UCSD-AML1 (cell line): Measurements from ENCODE around the gene CARD9.
A peak's percentile ranks its signal among the peaks of the same experiment; 100 is the strongest.
"Not testable (repeated sequence)": the region's sequence is repeated elsewhere in the genome, so short reads cannot be mapped to it uniquely, and the experiment has no call there.

Experiments used
- DNase-seq: peaks from one replicate; lab custom pipeline; 2025; ENCODE audit not compliant: unreplicated experiment; lab: John Stamatoyannopoulos, UW

The CARD9 gene

DNA sequence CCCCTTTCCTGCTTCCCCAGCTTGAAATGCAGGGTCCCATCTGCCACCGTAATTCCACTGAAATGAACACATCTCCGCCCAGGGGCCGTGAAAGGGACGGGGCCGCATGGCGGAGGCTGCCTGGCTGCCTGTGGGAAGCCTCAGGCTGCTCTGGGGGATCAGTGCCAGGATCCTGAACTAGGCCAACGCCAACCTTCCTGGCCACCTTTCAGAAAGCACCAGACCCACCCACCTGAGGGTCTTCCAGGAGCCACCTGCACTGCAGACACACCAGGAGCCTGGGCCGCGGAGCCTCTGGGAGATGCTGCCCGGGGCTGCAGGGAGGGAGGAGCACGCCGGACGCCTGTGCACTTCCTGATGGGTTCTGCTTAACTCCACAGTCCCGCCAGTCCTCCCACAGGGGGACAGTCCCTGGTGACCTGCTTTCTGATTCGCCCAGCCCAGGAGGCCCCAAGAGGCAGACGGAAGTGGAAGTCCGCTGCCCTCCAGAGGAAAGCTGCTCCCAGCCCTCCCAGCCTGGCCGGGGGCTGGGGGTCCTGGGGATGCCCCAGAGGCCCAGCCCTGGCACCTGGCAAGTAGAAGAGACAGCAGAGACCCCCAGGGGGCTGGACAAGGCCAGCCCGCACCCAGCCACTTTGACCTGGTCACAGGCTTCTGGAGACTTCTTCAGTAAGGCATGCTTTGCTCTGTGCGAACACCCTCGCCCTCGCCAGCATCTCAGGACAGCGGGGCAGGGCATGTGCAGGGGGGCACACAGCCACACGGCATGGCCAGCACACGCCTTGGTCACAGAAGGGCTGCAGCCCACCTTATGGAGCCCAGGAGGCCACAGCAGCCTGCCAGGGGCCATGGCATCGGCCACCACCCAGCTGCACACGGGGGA is at the start of gene CARD9:
CARD9 (minus strand) TSS at position 370 of the 883 bp plus-strand sequence. CDS start 1,591 bp downstream, outside the sequence.
- DNase-seq = peak; percentile 80

DNA sequence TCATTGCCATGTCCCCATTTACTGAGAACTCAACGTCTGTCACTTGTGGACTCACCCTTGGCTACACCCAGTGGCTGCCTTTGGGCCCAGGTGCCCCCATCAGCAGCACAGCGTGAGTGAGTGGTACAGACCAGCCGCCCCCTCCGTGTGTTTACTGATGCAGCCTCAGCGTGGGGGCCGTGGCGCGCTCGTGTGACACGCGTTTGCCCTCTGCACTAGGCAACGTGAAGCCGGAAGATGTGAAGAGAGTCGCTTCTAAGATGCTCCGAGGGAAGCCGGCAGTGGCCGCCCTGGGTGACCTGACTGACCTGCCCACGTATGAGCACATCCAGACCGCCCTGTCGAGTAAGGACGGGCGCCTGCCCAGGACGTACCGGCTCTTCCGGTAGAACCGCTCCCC is 49.4 kb upstream of the CARD9 start:
- DNase-seq = no peak

DNA sequence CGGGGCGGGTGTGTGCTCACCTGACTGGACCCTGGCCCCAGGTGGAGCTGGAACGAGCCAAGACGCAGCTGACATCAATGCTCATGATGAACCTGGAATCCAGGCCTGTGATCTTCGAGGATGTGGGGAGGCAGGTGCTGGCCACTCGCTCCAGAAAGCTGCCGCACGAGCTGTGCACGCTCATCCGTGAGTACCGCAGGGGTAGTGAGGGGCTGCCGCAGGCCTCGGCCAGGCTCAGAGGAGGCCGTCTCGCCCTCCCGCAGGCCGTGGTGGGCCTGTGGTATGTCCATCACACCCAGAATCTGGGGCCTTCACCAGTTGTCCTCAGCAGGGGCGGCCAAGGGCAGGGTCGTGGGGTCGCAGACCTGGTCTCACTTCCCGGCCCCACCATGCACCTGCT is 48.3 kb upstream of the CARD9 start:
- DNase-seq = no peak

- no peak for DNase-seq
Measured at GRCh38 chr9:136419092-136419420, 45.6 kb upstream of the CARD9 start.

DNA sequence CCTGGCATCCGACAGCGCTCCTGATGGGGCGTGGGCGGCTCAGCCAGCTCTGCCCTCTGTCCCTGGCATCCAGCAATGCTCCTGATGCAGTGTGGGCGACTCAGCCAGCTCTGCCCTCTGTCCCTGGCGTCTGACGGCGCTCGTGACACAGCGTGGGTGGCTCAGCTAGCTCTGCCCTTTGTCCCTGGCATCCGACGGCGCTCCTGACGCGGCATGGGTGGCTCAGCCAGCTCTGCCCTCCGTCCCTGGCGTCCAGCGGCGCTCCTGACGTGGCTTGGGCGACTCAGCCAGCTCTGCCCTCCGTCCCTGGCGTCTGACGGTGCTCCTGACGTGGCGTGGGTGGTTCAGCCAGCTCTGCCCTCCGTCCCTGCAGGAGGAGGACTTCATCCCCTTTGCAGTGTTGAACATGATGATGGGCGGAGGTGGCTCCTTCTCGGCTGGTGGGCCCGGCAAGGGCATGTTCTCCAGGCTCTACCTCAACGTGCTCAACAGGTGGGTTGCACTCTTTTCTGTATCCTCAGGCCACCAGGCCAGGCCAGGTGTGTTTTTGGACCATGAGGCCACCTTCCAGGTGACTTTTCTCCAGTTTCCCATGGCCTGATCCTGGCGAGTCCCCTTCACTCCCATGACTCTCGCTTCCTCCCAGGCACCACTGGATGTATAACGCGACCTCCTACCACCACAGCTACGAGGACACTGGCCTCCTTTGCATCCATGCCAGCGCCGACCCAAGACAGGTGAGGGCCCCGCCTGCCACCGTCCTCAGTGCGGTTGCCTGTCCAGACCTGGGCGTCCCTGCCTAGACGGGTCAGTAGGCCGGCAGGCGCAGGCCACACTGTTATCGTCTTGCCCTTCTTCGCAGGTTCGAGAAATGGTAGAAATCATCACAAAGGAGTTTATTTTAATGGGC is 45.0 kb upstream of the CARD9 start:
- DNase-seq = no peak

DNA sequence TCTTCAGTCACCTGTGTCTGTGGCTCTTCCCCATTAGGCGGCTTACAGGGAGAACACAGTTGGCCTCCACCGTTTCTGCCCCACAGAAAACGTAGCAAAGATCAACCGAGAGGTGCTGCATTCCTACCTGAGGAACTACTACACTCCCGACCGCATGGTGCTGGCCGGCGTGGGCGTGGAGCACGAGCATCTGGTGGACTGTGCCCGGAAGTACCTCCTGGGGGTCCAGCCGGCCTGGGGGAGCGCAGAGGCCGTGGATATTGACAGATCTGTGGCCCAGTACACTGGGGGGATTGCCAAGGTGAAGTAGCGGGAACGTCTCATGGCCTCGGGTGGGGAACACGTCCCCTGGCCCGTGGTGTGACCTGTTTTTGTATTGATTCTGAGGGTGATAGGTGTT is 43.4 kb upstream of the CARD9 start:
- DNase-seq = no peak

DNA sequence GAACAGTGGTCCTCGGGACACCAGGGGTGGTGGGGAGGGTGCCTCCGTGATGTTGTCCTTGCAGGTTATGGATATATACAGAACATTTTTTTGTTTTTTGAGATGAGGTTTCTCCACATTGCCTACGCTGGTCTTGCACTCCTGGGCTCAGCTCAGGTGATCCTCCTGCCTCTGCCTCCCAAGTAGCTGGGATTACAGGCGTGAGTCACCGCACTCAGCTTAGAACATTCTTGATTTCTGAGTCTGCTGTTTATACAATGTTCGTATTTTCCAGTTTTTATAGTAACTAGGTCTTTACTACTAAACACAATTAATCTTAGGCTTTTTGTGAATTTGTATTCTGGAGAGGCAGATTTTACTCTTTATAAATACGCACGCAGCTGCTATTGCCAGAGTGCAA is 43.0 kb upstream of the CARD9 start:
- DNase-seq = no peak

GRCh38 chr9:136412962-136413361 is 39.5 kb upstream of the CARD9 start:
- DNase-seq = no peak

- DNase-seq = no peak
Measured at GRCh38 chr9:136411378-136411777, 37.9 kb upstream of the CARD9 start.

- DNase-seq = peak; percentile 90
Measured at GRCh38 chr9:136410500-136411287, 37.2 kb upstream of the CARD9 start, which contains the start of the genes ENTR1 and PMPCA. Gene ENTR1 (minus strand): TSS chr9:136410614. CDS start chr9:136410397, 217 bp downstream. Gene PMPCA (plus strand): TSS chr9:136410658. CDS start chr9:136410669, 11 bp downstream.

DNA sequence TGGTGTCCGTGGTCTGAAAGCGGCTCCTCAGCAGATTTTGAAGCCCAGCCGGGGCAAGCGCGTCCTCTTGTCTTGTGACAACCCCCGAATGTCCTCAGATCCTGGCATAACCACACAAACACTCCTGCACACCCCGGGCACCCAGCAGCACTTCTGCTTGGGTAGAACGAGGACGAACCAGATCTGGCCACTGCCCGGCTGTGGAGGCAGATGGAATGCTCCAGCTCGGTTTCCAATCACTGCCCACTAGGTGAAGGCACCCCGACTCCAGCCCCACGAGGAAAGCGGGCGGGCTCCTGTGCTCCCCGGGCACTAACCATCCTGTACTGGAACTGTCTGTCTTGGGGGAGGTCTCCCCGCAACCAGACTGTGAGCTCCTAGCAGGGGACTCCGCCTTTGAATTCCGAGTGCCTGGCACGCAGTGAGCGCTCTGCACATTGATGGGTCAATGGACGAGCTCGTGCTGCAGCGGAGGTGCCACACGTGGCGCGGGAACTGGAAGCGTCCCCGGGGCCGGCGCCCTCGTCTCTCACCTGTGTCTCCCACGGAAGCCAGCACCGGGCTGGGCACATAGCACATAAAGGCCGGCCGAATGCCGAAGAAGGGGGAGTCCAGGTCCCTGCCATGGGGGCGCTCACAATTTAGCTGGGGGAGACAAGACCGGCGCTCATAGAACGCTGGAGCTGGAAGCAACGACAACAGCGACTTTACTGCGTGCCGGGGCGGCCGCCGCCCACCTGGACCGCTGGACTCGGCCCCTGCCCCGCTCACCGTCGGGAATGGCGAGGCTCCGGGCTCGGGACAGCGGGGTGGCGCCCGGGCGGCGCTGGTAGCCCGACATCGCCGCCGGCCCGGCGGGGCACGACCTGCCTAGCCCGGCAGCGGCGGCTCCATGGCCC is 36.3 kb upstream of the CARD9 start:
- peak; percentile 33 for DNase-seq

DNA sequence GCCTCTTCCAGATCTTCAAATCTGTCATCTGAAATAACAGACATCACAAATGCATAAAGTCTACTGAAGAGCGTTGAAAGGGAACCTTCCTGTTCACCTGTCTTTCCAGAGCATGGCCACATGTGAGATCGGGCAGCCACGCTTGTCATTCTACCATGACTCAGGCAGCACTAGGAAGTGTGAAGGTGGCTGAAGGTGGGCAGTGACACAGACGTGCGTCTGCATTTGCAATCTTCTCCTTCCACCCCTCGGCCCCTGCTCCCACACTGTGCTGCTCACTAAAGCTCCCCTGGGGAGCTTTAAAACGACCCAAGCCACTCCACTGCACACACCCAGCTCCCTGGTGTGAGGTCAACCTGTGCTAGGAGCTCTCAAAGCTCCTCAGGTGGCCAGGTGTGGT is 34.4 kb upstream of the CARD9 start:
- no peak for DNase-seq

GRCh38 chr9:136407061-136407460 is 33.6 kb upstream of the CARD9 start:
- DNase-seq = not testable (repeated sequence)

DNA sequence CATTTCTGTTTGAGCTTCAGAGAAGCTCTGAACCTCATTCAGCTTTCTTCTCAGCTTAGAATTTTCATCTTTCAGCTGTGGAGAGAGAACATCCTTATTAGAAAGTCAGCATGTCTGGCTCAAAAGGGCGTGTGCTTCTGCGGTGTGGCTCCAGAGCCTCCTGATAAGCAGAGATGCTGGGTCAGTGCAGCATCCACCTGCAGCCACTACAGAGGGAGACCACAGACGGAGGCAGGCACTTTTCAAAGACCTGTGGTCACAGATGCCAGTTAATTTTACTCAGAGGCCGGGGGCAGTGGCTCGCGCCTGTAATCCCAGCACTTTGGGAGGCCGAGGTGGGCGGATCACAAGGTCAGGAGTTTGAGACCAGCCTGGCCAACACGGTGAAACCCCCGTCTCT is 32.4 kb upstream of the CARD9 start:
- DNase-seq = not testable (repeated sequence)

- DNase-seq = no peak
Measured at GRCh38 chr9:136405481-136405880, 32.0 kb upstream of the CARD9 start.

- DNase-seq = no peak
Measured at GRCh38 chr9:136404801-136405136, 31.3 kb upstream of the CARD9 start.

- no peak for DNase-seq
Measured at GRCh38 chr9:136403915-136404800, 30.7 kb upstream of the CARD9 start.

- DNase-seq = no peak
Measured at GRCh38 chr9:136403538-136403914, 30.1 kb upstream of the CARD9 start.

DNA sequence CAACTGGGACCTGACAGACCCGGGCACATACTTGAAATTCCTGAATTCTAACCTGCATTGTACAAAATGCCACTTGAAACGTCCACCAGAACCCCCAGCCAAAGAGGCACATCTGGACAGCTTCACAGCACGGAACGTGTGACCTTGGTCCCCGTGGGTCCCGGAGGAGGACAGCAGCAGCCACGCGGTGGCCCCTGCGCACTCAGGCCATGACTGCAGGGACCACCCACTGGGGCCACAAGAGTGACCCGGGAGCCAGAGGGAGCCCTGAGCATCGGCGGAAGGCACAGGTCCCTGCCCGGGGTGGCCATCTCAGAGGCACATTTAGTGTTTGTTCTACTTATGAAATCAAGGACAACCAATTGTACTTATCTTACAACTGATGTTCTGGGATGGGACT is 28.6 kb upstream of the CARD9 start:
- no peak for DNase-seq
